Measurements from ENCODE around the gene RALGDS. TPM values are rescaled to one million over a fixed set of nuclear protein-coding genes. Genes with fewer than 3 reads are reported as not detected.
A peak's percentile ranks its signal among the peaks of the same experiment; 100 is the strongest.

The RALGDS gene
- total RNA-seq, 3 donors from 2014 or later: 38.3 to 59.4 (median 44.2) TPM

GRCh38 chr9:133107245-133107722, 13.8 kb downstream of the RALGDS start:
- ATAC-seq (no peak), DNase-seq (peak in 2 of 3 donors; percentile 19 to 33)
- H3K4me1 ChIP-seq (ENCODE audit: low read depth): peaks cover 6% of the 10 kb centered on the region
- intact Hi-C loops (cut with DNase I, micrococcal nuclease): no loop called here
- H3K4me3 ChIP-seq: no peak overlapping the region
- H3K36me3 ChIP-seq (ENCODE audit: low read depth): peaks cover 7% of the 10 kb centered on the region
- no peak for TF ChIP-seq CTCF (IDR thresholded peaks at IDR 0.05)
- no peaks in the 10 kb centered on the region for H3K9me3 ChIP-seq

GRCh38 chr9:133106511-133107244, 14.4 kb downstream of the RALGDS start:
- peaks cover 6% of the 10 kb centered on the region for H3K4me1 ChIP-seq (ENCODE audit: low read depth)
- peak in 2 of 3 donors; percentile 18 to 33 for DNase-seq
- H3K9me3 ChIP-seq: no peaks in the 10 kb centered on the region
- H3K36me3 ChIP-seq (ENCODE audit: low read depth): peaks cover 7% of the 10 kb centered on the region
- ATAC-seq: no peak
- no peak for TF ChIP-seq CTCF (IDR thresholded peaks at IDR 0.05)
- intact Hi-C loops (cut with DNase I, micrococcal nuclease): no loop called here
- no peak overlapping the region for H3K4me3 ChIP-seq

- peaks cover 6% of the 10 kb centered on the region for H3K4me1 ChIP-seq (ENCODE audit: low read depth)
- ATAC-seq: no peak
- H3K36me3 ChIP-seq (ENCODE audit: low read depth): peaks cover 7% of the 10 kb centered on the region
- DNase-seq: peak in 1 of 3 donors; percentile 41
- intact Hi-C loops (cut with DNase I, micrococcal nuclease): no loop called here
- TF ChIP-seq CTCF (IDR thresholded peaks at IDR 0.05): no peak
- H3K9me3 ChIP-seq: no peaks in the 10 kb centered on the region
- no peak overlapping the region for H3K4me3 ChIP-seq
Measured at GRCh38 chr9:133105461-133105770, 15.6 kb downstream of the RALGDS start.

GRCh38 chr9:133104718-133105460, 16.2 kb downstream of the RALGDS start:
- TF ChIP-seq CTCF (IDR thresholded peaks at IDR 0.05): no peak
- Histone ChIP-seq H3K4me1 (ENCODE audit: low read depth) (peaks cover 6% of the 10 kb centered on the region), H3K9me3 (no peaks in the 10 kb centered on the region), H3K4me3 (no peak overlapping the region), H3K36me3 (ENCODE audit: low read depth) (peaks cover 7% of the 10 kb centered on the region)
- peak in 2 of 3 donors; percentile 19 to 34 for DNase-seq
- intact Hi-C loops (cut with DNase I, micrococcal nuclease): loop anchor here in 1 of 2 donors (5.0 kb wide), 1 partner anchor 42 kb away; no protein-coding TSS in a partner anchor
- no peak for ATAC-seq

- DNase-seq: peak in 1 of 3 donors; percentile 38
- ATAC-seq: peak; percentile 1
- intact Hi-C loops (cut with DNase I, micrococcal nuclease): loop anchor here (1.0 to 5.0 kb wide), 2 partner anchors 40 to 43 kb away; no protein-coding TSS in a partner anchor
- Histone ChIP-seq H3K36me3 (ENCODE audit: low read depth) (peaks cover 7% of the 10 kb centered on the region), H3K9me3 (no peaks in the 10 kb centered on the region), H3K4me1 (ENCODE audit: low read depth) (peaks cover 6% of the 10 kb centered on the region), H3K4me3 (no peak overlapping the region)
- TF ChIP-seq CTCF (IDR thresholded peaks at IDR 0.05): no peak
Measured at GRCh38 chr9:133103987-133104505, 17.0 kb downstream of the RALGDS start.
